HCT116 (cell line): ENCODE measurements around the gene SGTB. TPM values are rescaled to one million over a fixed set of nuclear protein-coding genes. Genes with fewer than 3 reads are reported as not detected.

Experiments used
- ATAC-seq: fragments of 200-7000 bp; cut with Tn5 transposase; 2 replicates; pipeline ENCODE4 v1.9.1; 2020; ENCODE audit warnings: mild to moderate bottlenecking, moderate library complexity
- BruUV-seq: library from RNA; stranded (reverse); fragments of 400-500 nt; replicated peaks from 2 replicates; lab custom pipeline; 2021; lab: Mats Ljungman, UMichigan
- CTCF ChIA-PET: fragments of 300-600 bp; sonication (Branson Sonifier 250); formaldehyde crosslinking; loops from one replicate; lab custom pipeline; 2021; ENCODE audit warnings: antibody characterized with exemption; lab: Charles Lee
- POLR2A ChIA-PET: fragments of 300-600, 350-600 bp; sonication (Branson Sonifier 250); formaldehyde crosslinking; loops from one replicate; lab custom pipeline; 2021; ENCODE audit warnings: antibody characterized with exemption; lab: Charles Lee
- RAD21 ChIA-PET, 2 experiments: fragments of 300-600 bp; sonication (Branson Sonifier 250); formaldehyde crosslinking; loops; one replicate each; lab custom pipeline; 2023; ENCODE audit warnings: low total read pairs in 2 of 2; ENCODE audit not compliant: uncharacterized antibody in 2 of 2, unreplicated experiment in 2 of 2, low non-redundant PET in 1 of 2; lab: Charles Lee
- DNase-seq: peaks from one replicate; pipeline ENCODE4 v3.0.0-alpha.2; 2010; ENCODE audit warnings: low read depth, low spot score
- H2AFZ ChIP-seq: fragments of 200-600 bp; shearing (Covaris generic), sonication (generic); 2 replicates; pipeline ENCODE4 v1.6.1; 2017; ENCODE audit warnings: low read depth, mixed run types, mixed read lengths, antibody characterized with exemption, low read length; ENCODE audit not compliant: poor library complexity, severe bottlenecking
- H3K27ac ChIP-seq: 2 replicates; pipeline ENCODE4 v1.5.1; 2012; ENCODE audit warnings: low read depth, low read length
- H3K27me3 ChIP-seq: fragments of 200-600 bp; sonication (generic); 2 replicates; pipeline ENCODE4 v1.6.1; 2016; ENCODE audit warnings: mixed run types, low read length, mixed read lengths; ENCODE audit not compliant: insufficient read depth
- H3K36me3 ChIP-seq, 2 experiments: fragments of 200-500 bp in 1 of 2; fragments of 200-600 bp in 1 of 2; sonication (Bioruptor generic) in 1 of 2; sonication (generic) in 1 of 2; 2 replicates each; pipeline versions ENCODE4 v1.5.1 to v1.6.1; 2014 to 2016; ENCODE audit warnings: low read length in 2 of 2, inconsistent platforms in 1 of 2, mixed read lengths in 1 of 2, mixed run types in 1 of 2; ENCODE audit not compliant: insufficient read depth in 2 of 2, control insufficient read depth in 1 of 2
- H3K4me1 ChIP-seq, 2 experiments: fragments of 200-600 bp in 1 of 2; sonication (generic) in 1 of 2; 2 replicates each; pipeline versions ENCODE4 v1.5.1 to v1.6.1; 2012 to 2017; ENCODE audit warnings: low read length in 2 of 2, inconsistent platforms in 1 of 2, mild to moderate bottlenecking in 1 of 2, mixed read lengths in 1 of 2, mixed run types in 1 of 2, moderate library complexity in 1 of 2; ENCODE audit not compliant: insufficient read depth in 2 of 2, control insufficient read depth in 1 of 2
- H3K4me2 ChIP-seq: fragments of 200-600 bp; sonication (generic); 2 replicates; pipeline ENCODE4 v1.6.1; 2017; ENCODE audit warnings: mixed run types, low read length, mixed read lengths
- H3K4me3 ChIP-seq, 2 experiments: fragments of 200-600 bp in 1 of 2; sonication (generic) in 1 of 2; replicated peaks in 1 of 2; 2 replicates each; pipeline ENCODE4 v1.5.1; 2011 to 2016; ENCODE audit warnings: low read length in 2 of 2, control low read depth in 1 of 2, low read depth in 1 of 2, mild to moderate bottlenecking in 1 of 2, mixed read lengths in 1 of 2, mixed run types in 1 of 2
- H3K79me2 ChIP-seq: fragments of 200-600 bp; sonication (generic); 2 replicates; pipeline ENCODE4 v1.6.1; 2017; ENCODE audit warnings: mild to moderate bottlenecking, mixed run types, low read length, moderate library complexity, mixed read lengths; ENCODE audit not compliant: insufficient read depth
- H3K9ac ChIP-seq: fragments of 200-600 bp; sonication (generic); 2 replicates; pipeline ENCODE4 v1.6.1; 2016; ENCODE audit warnings: low read length, mixed read lengths
- H3K9me2 ChIP-seq: fragments of 200-600 bp; sonication (generic), shearing (Covaris generic); 2 replicates; pipeline ENCODE4 v1.6.1; 2017; ENCODE audit warnings: mixed run types, mild to moderate bottlenecking, moderate library complexity; ENCODE audit not compliant: insufficient read depth
- H3K9me3 ChIP-seq, 2 experiments: fragments of 200-500 bp in 1 of 2; fragments of 200-600 bp in 1 of 2; sonication (Bioruptor generic) in 1 of 2; sonication (generic) in 1 of 2; 2 replicates each; pipeline ENCODE4 v1.6.1; 2014 to 2017; ENCODE audit warnings: low read length in 2 of 2, mixed read lengths in 2 of 2, inconsistent platforms in 1 of 2, low read depth in 1 of 2, mild to moderate bottlenecking in 1 of 2, mixed run types in 1 of 2, moderate library complexity in 1 of 2; ENCODE audit not compliant: control insufficient read depth in 1 of 2, insufficient read depth in 1 of 2
- H4K20me1 ChIP-seq: fragments of 200-600 bp; sonication (generic), shearing (Covaris generic); 2 replicates; pipeline ENCODE4 v1.6.1; 2017; ENCODE audit warnings: mixed run types, mild to moderate bottlenecking, moderate library complexity; ENCODE audit not compliant: insufficient read depth
- CBX3 ChIP-seq: IDR thresholded peaks from 2 replicates; pipeline ENCODE4 v1.6.1; 2012; ENCODE audit warnings: low read depth
- CEBPB ChIP-seq: IDR thresholded peaks from 2 replicates; pipeline ENCODE4 v1.6.1; 2012; ENCODE audit warnings: low read depth
- CTCF ChIP-seq, 3 experiments: fragments of 200-600 bp in 1 of 3; sonication (generic) in 1 of 3; IDR thresholded peaks in 2 of 3; conservative IDR thresholded peaks in 1 of 3; 2 replicates each; pipeline ENCODE4 v1.5.1; 2012 to 2017; ENCODE audit warnings: low read depth in 2 of 3, low read length in 2 of 3, antibody characterized with exemption in 1 of 3, borderline replicate concordance in 1 of 3, control low read depth in 1 of 3, mild to moderate bottlenecking in 1 of 3, mixed read lengths in 1 of 3, mixed run types in 1 of 3, moderate library complexity in 1 of 3; ENCODE audit not compliant: insufficient read depth in 1 of 3
- ELF1 ChIP-seq: IDR thresholded peaks from 2 replicates; pipeline ENCODE4 v1.6.1; 2012; ENCODE audit warnings: low read depth, borderline replicate concordance
- EZH2 ChIP-seq: fragments of 200-600 bp; sonication (generic); IDR thresholded peaks from 2 replicates; pipeline ENCODE4 v1.6.1; 2017; ENCODE audit warnings: antibody characterized with exemption, mixed run types
- JUND ChIP-seq: IDR thresholded peaks from 2 replicates; pipeline ENCODE4 v1.6.1; 2012
- MAX ChIP-seq: IDR thresholded peaks from 2 replicates; pipeline ENCODE4 v1.6.1; 2012
- POLR2A ChIP-seq: IDR thresholded peaks from 2 replicates; pipeline ENCODE4 v1.7.0; 2011; ENCODE audit warnings: borderline replicate concordance; ENCODE audit not compliant: insufficient read depth, insufficient read length; ENCODE audit errors: extremely low read depth
- POLR2AphosphoS5 ChIP-seq: IDR thresholded peaks from 2 replicates; pipeline ENCODE4 v1.6.1; 2011; ENCODE audit warnings: mild to moderate bottlenecking, low read depth, low read length, moderate library complexity
- SIN3A ChIP-seq: IDR thresholded peaks from 2 replicates; pipeline ENCODE4 v1.6.1; 2012; ENCODE audit warnings: low read depth
- SP1 ChIP-seq: IDR thresholded peaks from 2 replicates; pipeline ENCODE4 v1.6.1; 2012; ENCODE audit warnings: low read depth
- TCF7L2 ChIP-seq: IDR thresholded peaks from 2 replicates; pipeline ENCODE4 v1.7.0; 2011; ENCODE audit warnings: borderline replicate concordance, inconsistent platforms; ENCODE audit not compliant: insufficient read depth, insufficient read length; ENCODE audit errors: extremely low read depth
- ZNF274 ChIP-seq: fragments of 200-500 bp; sonication (Bioruptor generic); IDR thresholded peaks from 2 replicates; pipeline ENCODE4 v1.6.1; 2014; ENCODE audit warnings: mild to moderate bottlenecking, low read depth, low read length, inconsistent platforms
- intact Hi-C: fragments of 100-400 bp; cut with micrococcal nuclease; formaldehyde crosslinking; loops from 2 replicates; pipeline ENCODE4 v1.10.0; 2022
- total RNA-seq: library from RNA; stranded (reverse); gene quantifications from one replicate; pipeline ENCODE4 v1.2.1, GENCODE V29; 2021; ENCODE audit not compliant: unreplicated experiment
- TF ChIP-seq, protein P1 (sequence below): IDR thresholded peaks from 2 replicates; pipeline ENCODE4 v1.6.1; 2012; ENCODE audit warnings: low read depth

The SGTB gene
- total RNA-seq, 1 experiment from 2014 or later, result 12.6 TPM

DNA sequence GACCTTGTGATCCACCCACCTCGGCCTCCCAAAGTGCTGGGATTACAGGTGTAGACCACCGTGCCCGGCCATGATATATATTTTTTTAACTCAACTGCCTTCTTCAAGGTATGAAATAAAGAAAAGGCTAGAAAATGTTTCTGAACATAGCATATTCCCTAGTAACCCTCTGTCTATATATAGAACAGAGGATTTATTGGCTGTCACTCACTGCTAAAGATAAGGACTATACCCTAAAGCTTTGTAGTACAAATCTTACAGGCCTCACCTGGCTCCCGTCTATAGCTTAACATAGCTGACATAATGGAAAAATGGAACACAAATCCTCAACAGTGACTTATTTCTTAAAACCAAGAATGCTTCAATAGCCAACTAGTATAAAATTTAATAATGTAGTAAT is 14.2 kb downstream of the SGTB start:
- ChIA-PET CTCF (no interaction called here), RAD21 (no interaction called here), POLR2A (no interaction called here)
- peaks cover 0 to 2% of the 10 kb centered on the region in 2 experiments; a peak in 1 of 4 replicates for H3K36me3 ChIP-seq
- no peaks in the 10 kb centered on the region for H3K27me3 ChIP-seq
- DNase-seq (no peak), ATAC-seq (no peak)
- H3K27ac ChIP-seq, result no peak overlapping the region
- no peak overlapping the region for H3K9ac ChIP-seq
- H4K20me1 ChIP-seq, result no peaks in the 10 kb centered on the region
- no peak overlapping the region for H3K4me3 ChIP-seq
- H3K4me2 ChIP-seq, result no peak overlapping the region
- no peaks in the 10 kb centered on the region for H3K4me1 ChIP-seq
- no peaks in the 10 kb centered on the region for H3K9me2 ChIP-seq
- no TSS peak for BruUV-seq
- intact Hi-C loops, result no loop called here
- no peak overlapping the region for H2AFZ ChIP-seq
- H3K79me2 ChIP-seq, result no peaks in the 10 kb centered on the region
- no peak for TF ChIP-seq SP1
- TF ChIP-seq, protein P1, sequence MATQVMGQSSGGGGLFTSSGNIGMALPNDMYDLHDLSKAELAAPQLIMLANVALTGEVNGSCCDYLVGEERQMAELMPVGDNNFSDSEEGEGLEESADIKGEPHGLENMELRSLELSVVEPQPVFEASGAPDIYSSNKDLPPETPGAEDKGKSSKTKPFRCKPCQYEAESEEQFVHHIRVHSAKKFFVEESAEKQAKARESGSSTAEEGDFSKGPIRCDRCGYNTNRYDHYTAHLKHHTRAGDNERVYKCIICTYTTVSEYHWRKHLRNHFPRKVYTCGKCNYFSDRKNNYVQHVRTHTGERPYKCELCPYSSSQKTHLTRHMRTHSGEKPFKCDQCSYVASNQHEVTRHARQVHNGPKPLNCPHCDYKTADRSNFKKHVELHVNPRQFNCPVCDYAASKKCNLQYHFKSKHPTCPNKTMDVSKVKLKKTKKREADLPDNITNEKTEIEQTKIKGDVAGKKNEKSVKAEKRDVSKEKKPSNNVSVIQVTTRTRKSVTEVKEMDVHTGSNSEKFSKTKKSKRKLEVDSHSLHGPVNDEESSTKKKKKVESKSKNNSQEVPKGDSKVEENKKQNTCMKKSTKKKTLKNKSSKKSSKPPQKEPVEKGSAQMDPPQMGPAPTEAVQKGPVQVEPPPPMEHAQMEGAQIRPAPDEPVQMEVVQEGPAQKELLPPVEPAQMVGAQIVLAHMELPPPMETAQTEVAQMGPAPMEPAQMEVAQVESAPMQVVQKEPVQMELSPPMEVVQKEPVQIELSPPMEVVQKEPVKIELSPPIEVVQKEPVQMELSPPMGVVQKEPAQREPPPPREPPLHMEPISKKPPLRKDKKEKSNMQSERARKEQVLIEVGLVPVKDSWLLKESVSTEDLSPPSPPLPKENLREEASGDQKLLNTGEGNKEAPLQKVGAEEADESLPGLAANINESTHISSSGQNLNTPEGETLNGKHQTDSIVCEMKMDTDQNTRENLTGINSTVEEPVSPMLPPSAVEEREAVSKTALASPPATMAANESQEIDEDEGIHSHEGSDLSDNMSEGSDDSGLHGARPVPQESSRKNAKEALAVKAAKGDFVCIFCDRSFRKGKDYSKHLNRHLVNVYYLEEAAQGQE, result no peak
- no peak for TF ChIP-seq ZNF274
- TF ChIP-seq POLR2A, result no peak
- no peak for TF ChIP-seq ELF1
- TF ChIP-seq MAX, result no peak
- no peak for TF ChIP-seq CTCF (IDR thresholded peaks at IDR 0.05 in 2 of 3, conservative IDR thresholded peaks at IDR 0.05 in 1 of 3; ENCODE audit: borderline replicate concordance in 1 of 3, insufficient read depth in 1 of 3, low read depth in 2 of 3, low read length in 2 of 3)
- no peak for TF ChIP-seq CEBPB
- TF ChIP-seq TCF7L2, result no peak
- TF ChIP-seq POLR2AphosphoS5, result no peak
- TF ChIP-seq EZH2, result no peak
- no peak for TF ChIP-seq JUND
- TF ChIP-seq CBX3, result no peak
- no peak for TF ChIP-seq SIN3A
- H3K9me3 ChIP-seq, result no peaks in the 10 kb centered on the region
